ENCODE results near the gene RRAS2. TPM values are rescaled to one million over a fixed set of nuclear protein-coding genes. Genes with fewer than 3 reads are reported as not detected.

RRAS2 gene
- total RNA-seq, 1 donor from 2014 or later: 102 TPM

- H3K27me3 ChIP-seq (ENCODE audit: control insufficient read depth, insufficient read depth, low read length): no peaks in the 10 kb centered on the region
- no peak overlapping the region for H3K4me3 ChIP-seq (ENCODE audit: low read depth, low read length)
- TF ChIP-seq CTCF (IDR thresholded peaks at IDR 0.05; ENCODE audit: insufficient read depth, low read length, poor library complexity, severe bottlenecking): no peak
- no peak for DNase-seq (ENCODE audit: low read depth)
- H3K36me3 ChIP-seq (ENCODE audit: control insufficient read depth, insufficient read depth, low read length): no peaks in the 10 kb centered on the region
Measured at GRCh38 chr11:14262271-14262846, 96.6 kb downstream of the RRAS2 start.

- no peak for TF ChIP-seq CTCF (IDR thresholded peaks at IDR 0.05; ENCODE audit: insufficient read depth, low read length, poor library complexity, severe bottlenecking)
- H3K27me3 ChIP-seq (ENCODE audit: control insufficient read depth, insufficient read depth, low read length): no peaks in the 10 kb centered on the region
- DNase-seq (ENCODE audit: low read depth): no peak
- H3K36me3 ChIP-seq (ENCODE audit: control insufficient read depth, insufficient read depth, low read length): no peaks in the 10 kb centered on the region
- no peak overlapping the region for H3K4me3 ChIP-seq (ENCODE audit: low read depth, low read length)
Measured at GRCh38 chr11:14261066-14261465, 97.9 kb downstream of the RRAS2 start.

- no peak for DNase-seq (ENCODE audit: low read depth)
- H3K36me3 ChIP-seq (ENCODE audit: control insufficient read depth, insufficient read depth, low read length): peaks cover 2% of the 10 kb centered on the region
- H3K4me3 ChIP-seq (ENCODE audit: low read depth, low read length): no peak overlapping the region
- no peaks in the 10 kb centered on the region for H3K27me3 ChIP-seq (ENCODE audit: control insufficient read depth, insufficient read depth, low read length)
- TF ChIP-seq CTCF (IDR thresholded peaks at IDR 0.05; ENCODE audit: insufficient read depth, low read length, poor library complexity, severe bottlenecking): no peak
Measured at GRCh38 chr11:14259878-14260277, 99.1 kb downstream of the RRAS2 start.

- H3K27me3 ChIP-seq (ENCODE audit: control insufficient read depth, insufficient read depth, low read length): no peaks in the 10 kb centered on the region
- H3K4me3 ChIP-seq (ENCODE audit: low read depth, low read length): no peak overlapping the region
- no peak for TF ChIP-seq CTCF (IDR thresholded peaks at IDR 0.05; ENCODE audit: insufficient read depth, low read length, poor library complexity, severe bottlenecking)
- DNase-seq (ENCODE audit: low read depth): no peak
- H3K36me3 ChIP-seq (ENCODE audit: control insufficient read depth, insufficient read depth, low read length): peaks cover 2% of the 10 kb centered on the region
Measured at GRCh38 chr11:14259186-14259784, 99.7 kb downstream of the RRAS2 start.

GRCh38 chr11:14258221-14258935, 100.6 kb downstream of the RRAS2 start:
- Histone ChIP-seq H3K27me3 (ENCODE audit: control insufficient read depth, insufficient read depth, low read length) (no peaks in the 10 kb centered on the region), H3K4me3 (ENCODE audit: low read depth, low read length) (no peak overlapping the region), H3K36me3 (ENCODE audit: control insufficient read depth, insufficient read depth, low read length) (peaks cover 2% of the 10 kb centered on the region)
- no peak for TF ChIP-seq CTCF (IDR thresholded peaks at IDR 0.05; ENCODE audit: insufficient read depth, low read length, poor library complexity, severe bottlenecking)
- peak; percentile 21 for DNase-seq (ENCODE audit: low read depth)

Measured in kidney epithelial cell (primary cell).